Muscle of leg (tissue), 11 donors: ENCODE measurements around the gene HTRA3. TPM values are rescaled to one million over a fixed set of nuclear protein-coding genes. Genes with fewer than 3 reads are reported as not detected.

ENCODE experiments used
- DNase-seq: peaks from one replicate; pipeline ENCODE4 v3.0.0; 2013
- H3K27ac ChIP-seq: one replicate; pipeline ENCODE4 v1.5.1; 2013; ENCODE audit warnings: mild to moderate bottlenecking, low read length, control low read depth
- H3K27me3 ChIP-seq: one replicate; pipeline ENCODE4 v1.6.1; 2013; ENCODE audit warnings: low read length; ENCODE audit not compliant: control insufficient read depth, insufficient read depth
- H3K36me3 ChIP-seq: one replicate; pipeline ENCODE4 v1.6.1; 2013; ENCODE audit warnings: low read length; ENCODE audit not compliant: control insufficient read depth, insufficient read depth
- H3K4me1 ChIP-seq: one replicate; pipeline ENCODE4 v1.6.1; 2013; ENCODE audit warnings: low read length; ENCODE audit not compliant: control insufficient read depth, insufficient read depth
- H3K4me3 ChIP-seq: one replicate; pipeline ENCODE4 v1.5.1; 2013; ENCODE audit warnings: low read length, control low read depth
- H3K9me3 ChIP-seq: replicated peaks from 2 replicates; pipeline ENCODE4 v1.6.1; 2013; ENCODE audit warnings: low read depth, low read length; ENCODE audit not compliant: control insufficient read depth
- WGBS: methylation state at CpG from one replicate; pipeline ENCODE4 v1.1.5; 2013; ENCODE audit warnings: missing lambda C conversion rate; ENCODE audit not compliant: insufficient coverage; 5-methylcytosine and 5-hydroxymethylcytosine counted together
- polyA plus RNA-seq, 8 donors: library from polyadenylated mRNA; unstranded; fragments of 120-200 nt; gene quantifications; one replicate each; pipeline versions ENCODE4 v1.2.1 to v1.2.3, GENCODE V29; 2013; ENCODE audit warnings: inconsistent platforms in 1 of 8, low replicate concordance in 1 of 8; ENCODE audit not compliant: insufficient read length in 8 of 8, insufficient read depth in 1 of 8
- total RNA-seq: library from RNA; stranded (reverse); fragments of 120-200 nt; gene quantifications from one replicate; pipeline ENCODE4 v1.2.4, GENCODE V29; 2013

The HTRA3 gene
- total and polyA plus RNA-seq, 9 donors, result 40.7 to 87.4 (median 61.2) TPM

- Histone ChIP-seq H3K27ac (no peak overlapping the region), H3K9me3 (no peaks in the 10 kb centered on the region), H3K4me3 (no peak overlapping the region), H3K4me1 (peaks cover 41% of the 10 kb centered on the region), H3K27me3 (no peaks in the 10 kb centered on the region), H3K36me3 (peaks cover 6% of the 10 kb centered on the region)
- 80% methylated on average over 9 of the region's 9 CpGs for WGBS
- DNase-seq, result no peak
These were observed 29.9 kb upstream of the HTRA3 start for GRCh38 chr4:8239661-8240060.

- H3K36me3 ChIP-seq, result peaks cover 4% of the 10 kb centered on the region
- no peak overlapping the region for H3K27ac ChIP-seq
- H3K4me3 ChIP-seq, result no peak overlapping the region
- no peak for DNase-seq
- no peaks in the 10 kb centered on the region for H3K9me3 ChIP-seq
- H3K27me3 ChIP-seq, result no peaks in the 10 kb centered on the region
- peaks cover 34% of the 10 kb centered on the region for H3K4me1 ChIP-seq
- WGBS, result 71% methylated on average over 24 of the region's 26 CpGs
These were observed 29.1 kb upstream of the HTRA3 start for GRCh38 chr4:8240211-8241041.

- 92% methylated on average over 13 of the region's 14 CpGs for WGBS
- Histone ChIP-seq H3K4me1 (peaks cover 27% of the 10 kb centered on the region), H3K27me3 (no peaks in the 10 kb centered on the region), H3K36me3 (peaks cover 4% of the 10 kb centered on the region), H3K4me3 (no peak overlapping the region), H3K9me3 (no peaks in the 10 kb centered on the region), H3K27ac (no peak overlapping the region)
- no peak for DNase-seq
These were observed 28.3 kb upstream of the HTRA3 start for GRCh38 chr4:8241211-8241779.

GRCh38 chr4:8241895-8242696 lies 27.5 kb upstream of the HTRA3 start:
- no peaks in the 10 kb centered on the region for H3K9me3 ChIP-seq
- WGBS, result 16% methylated on average over 27 of the region's 29 CpGs
- peak; percentile 99 for DNase-seq
- H3K4me3 ChIP-seq, result no peak overlapping the region
- peak overlapping the region; percentile 76 for H3K27ac ChIP-seq
- peaks cover 32% of the 10 kb centered on the region for H3K4me1 ChIP-seq
- H3K27me3 ChIP-seq, result no peaks in the 10 kb centered on the region
- H3K36me3 ChIP-seq, result no peaks in the 10 kb centered on the region

- peak; percentile 62 for DNase-seq
- peak overlapping the region; percentile 76 for H3K27ac ChIP-seq
- H3K4me1 ChIP-seq, result peaks cover 40% of the 10 kb centered on the region
- H3K27me3 ChIP-seq, result no peaks in the 10 kb centered on the region
- no peak overlapping the region for H3K4me3 ChIP-seq
- 100% methylated on average over 1 of the region's 10 CpGs for WGBS
- no peaks in the 10 kb centered on the region for H3K36me3 ChIP-seq
- H3K9me3 ChIP-seq, result no peaks in the 10 kb centered on the region
These were observed 26.6 kb upstream of the HTRA3 start for GRCh38 chr4:8242782-8243560.

GRCh38 chr4:8244001-8244757 lies 25.4 kb upstream of the HTRA3 start:
- peaks cover 34% of the 10 kb centered on the region for H3K4me1 ChIP-seq
- H3K36me3 ChIP-seq, result no peaks in the 10 kb centered on the region
- H3K27ac ChIP-seq, result no peak overlapping the region
- H3K27me3 ChIP-seq, result no peaks in the 10 kb centered on the region
- DNase-seq, result no peak
- H3K4me3 ChIP-seq, result no peak overlapping the region
- WGBS, result 83% methylated on average over 10 of the region's 18 CpGs
- no peaks in the 10 kb centered on the region for H3K9me3 ChIP-seq

- Histone ChIP-seq H3K36me3 (no peaks in the 10 kb centered on the region), H3K27ac (no peak overlapping the region), H3K27me3 (no peaks in the 10 kb centered on the region), H3K4me3 (no peak overlapping the region), H3K4me1 (peaks cover 34% of the 10 kb centered on the region), H3K9me3 (no peaks in the 10 kb centered on the region)
- 96% methylated on average over 19 of the region's 19 CpGs for WGBS
- no peak for DNase-seq
These were observed 24.6 kb upstream of the HTRA3 start for GRCh38 chr4:8244931-8245460.

- no peaks in the 10 kb centered on the region for H3K36me3 ChIP-seq
- peaks cover 34% of the 10 kb centered on the region for H3K4me1 ChIP-seq
- 90% methylated on average over 27 of the region's 31 CpGs for WGBS
- no peak overlapping the region for H3K27ac ChIP-seq
- no peaks in the 10 kb centered on the region for H3K9me3 ChIP-seq
- H3K27me3 ChIP-seq, result no peaks in the 10 kb centered on the region
- DNase-seq, result no peak
- H3K4me3 ChIP-seq, result no peak overlapping the region
These were observed 23.4 kb upstream of the HTRA3 start for GRCh38 chr4:8245884-8246833.
